Measurements from ENCODE around the gene PGPEP1. TPM values are rescaled to one million over a fixed set of nuclear protein-coding genes. Genes with fewer than 3 reads are reported as not detected.

PGPEP1 gene
- total RNA-seq, 1 donor from 2014 or later: 5.2 TPM

- Mint-ChIP-seq H3K36me3 (ENCODE audit: low read depth) (no peaks in the 10 kb centered on the region), H3K4me1 (peaks cover 12% of the 10 kb centered on the region), H3K27me3 (ENCODE audit: low read depth) (peaks cover 50% of the 10 kb centered on the region), H3K4me3 (no peak overlapping the region), H3K9me3 (no peaks in the 10 kb centered on the region), H3K27ac (ENCODE audit: unreplicated experiment) (no peak overlapping the region)
- DNase-seq (ENCODE audit: low read depth, low spot score): no peak
- TF ChIP-seq CTCF (conservative IDR thresholded peaks at IDR 0.05): no peak
Measured at GRCh38 chr19:18384775-18385174, 44.4 kb downstream of the PGPEP1 start.

DNA sequence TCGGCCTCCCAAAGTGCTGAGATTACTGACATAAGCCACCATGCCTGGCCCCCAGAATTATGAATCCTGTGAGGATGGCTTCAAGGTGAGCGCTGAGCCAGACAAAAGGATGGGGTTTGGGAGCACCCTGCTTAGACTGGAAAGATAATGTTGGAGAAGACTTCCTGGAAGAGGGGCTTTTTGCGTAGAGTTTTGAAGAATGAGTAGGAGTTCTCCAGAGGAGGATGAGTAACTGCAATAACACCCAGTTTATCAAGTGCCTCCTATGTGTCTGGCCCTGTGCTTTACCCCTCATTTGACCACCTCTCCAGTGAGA is 44.9 kb downstream of the PGPEP1 start:
- no peak for TF ChIP-seq CTCF (conservative IDR thresholded peaks at IDR 0.05)
- H3K27ac Mint-ChIP-seq (ENCODE audit: unreplicated experiment): no peak overlapping the region
- H3K27me3 Mint-ChIP-seq (ENCODE audit: low read depth): peaks cover 56% of the 10 kb centered on the region
- no peak overlapping the region for H3K4me3 Mint-ChIP-seq
- DNase-seq (ENCODE audit: low read depth, low spot score): no peak
- H3K36me3 Mint-ChIP-seq (ENCODE audit: low read depth): no peaks in the 10 kb centered on the region
- peaks cover 7% of the 10 kb centered on the region for H3K4me1 Mint-ChIP-seq
- no peaks in the 10 kb centered on the region for H3K9me3 Mint-ChIP-seq

GRCh38 chr19:18385675-18386542 is 45.5 kb downstream of the PGPEP1 start, which contains the start of gene GDF15:
Gene GDF15, plus strand, starts transcription at chr19:18386158. Its CDS starts 32 bp downstream, at chr19:18386190.
- Mint-ChIP-seq H3K27ac (ENCODE audit: unreplicated experiment) (no peak within 1 kb of the TSS), H3K36me3 (ENCODE audit: low read depth) (no peaks in the 10 kb centered on the region)

GRCh38 chr19:18386543-18387271 is 46.3 kb downstream of the PGPEP1 start:
- H3K36me3 Mint-ChIP-seq (ENCODE audit: low read depth): no peaks in the 10 kb centered on the region
- TF ChIP-seq CTCF (conservative IDR thresholded peaks at IDR 0.05): no peak
- H3K4me1 Mint-ChIP-seq: peaks cover 7% of the 10 kb centered on the region
- H3K4me3 Mint-ChIP-seq: no peak overlapping the region
- H3K27me3 Mint-ChIP-seq (ENCODE audit: low read depth): peaks cover 64% of the 10 kb centered on the region
- no peaks in the 10 kb centered on the region for H3K9me3 Mint-ChIP-seq
- H3K27ac Mint-ChIP-seq (ENCODE audit: unreplicated experiment): no peak overlapping the region
- no peak for DNase-seq (ENCODE audit: low read depth, low spot score)

More at GRCh38 chr19:18385675-18386542, 45.5 kb downstream of the PGPEP1 start, which contains the start of gene GDF15:
- no peaks in the 10 kb centered on the region for H3K9me3 Mint-ChIP-seq
- peaks cover 7% of the 10 kb centered on the region for H3K4me1 Mint-ChIP-seq
- peaks cover 62% of the 10 kb centered on the region for H3K27me3 Mint-ChIP-seq (ENCODE audit: low read depth)
- TF ChIP-seq CTCF (conservative IDR thresholded peaks at IDR 0.05): peak; percentile 65
- DNase-seq (ENCODE audit: low read depth, low spot score): peak; percentile 47
- H3K4me3 Mint-ChIP-seq: no peak within 1 kb of the TSS

DNA sequence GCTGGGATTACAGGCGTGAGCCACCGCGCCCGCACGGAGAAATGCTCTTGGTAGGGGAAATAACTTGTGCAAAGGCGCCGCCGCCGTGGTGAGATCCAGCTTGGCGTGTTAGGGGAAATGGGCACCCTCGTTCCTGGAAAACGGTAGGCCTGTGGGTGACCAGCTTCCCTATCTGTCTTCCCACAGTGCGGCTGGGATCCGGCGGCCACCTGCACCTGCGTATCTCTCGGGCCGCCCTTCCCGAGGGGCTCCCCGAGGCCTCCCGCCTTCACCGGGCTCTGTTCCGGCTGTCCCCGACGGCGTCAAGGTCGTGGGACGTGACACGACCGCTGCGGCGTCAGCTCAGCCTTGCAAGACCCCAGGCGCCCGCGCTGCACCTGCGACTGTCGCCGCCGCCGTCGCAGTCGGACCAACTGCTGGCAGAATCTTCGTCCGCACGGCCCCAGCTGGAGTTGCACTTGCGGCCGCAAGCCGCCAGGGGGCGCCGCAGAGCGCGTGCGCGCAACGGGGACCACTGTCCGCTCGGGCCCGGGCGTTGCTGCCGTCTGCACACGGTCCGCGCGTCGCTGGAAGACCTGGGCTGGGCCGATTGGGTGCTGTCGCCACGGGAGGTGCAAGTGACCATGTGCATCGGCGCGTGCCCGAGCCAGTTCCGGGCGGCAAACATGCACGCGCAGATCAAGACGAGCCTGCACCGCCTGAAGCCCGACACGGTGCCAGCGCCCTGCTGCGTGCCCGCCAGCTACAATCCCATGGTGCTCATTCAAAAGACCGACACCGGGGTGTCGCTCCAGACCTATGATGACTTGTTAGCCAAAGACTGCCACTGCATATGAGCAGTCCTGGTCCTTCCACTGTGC is 47.9 kb downstream of the PGPEP1 start:
- Mint-ChIP-seq H3K36me3 (ENCODE audit: low read depth) (no peaks in the 10 kb centered on the region), H3K27ac (ENCODE audit: unreplicated experiment) (no peak overlapping the region), H3K9me3 (no peaks in the 10 kb centered on the region), H3K4me3 (no peak overlapping the region), H3K4me1 (peaks cover 7% of the 10 kb centered on the region), H3K27me3 (ENCODE audit: low read depth) (peaks cover 64% of the 10 kb centered on the region)
- peak; percentile 99 for TF ChIP-seq CTCF (conservative IDR thresholded peaks at IDR 0.05)
- DNase-seq (ENCODE audit: low read depth, low spot score): peak; percentile 90
